Measurements from ENCODE around the gene ADAM23. TPM values are rescaled to one million over a fixed set of nuclear protein-coding genes. Genes with fewer than 3 reads are reported as not detected.

Gene ADAM23
- total and polyA plus RNA-seq, 4 donors: 0.12 to 0.51 (median 0.17) TPM; not detected in 1

GRCh38 chr2:206445948-206446347, 2.6 kb downstream of the ADAM23 start:
- Histone ChIP-seq H3K4me3 (ENCODE audit: low read depth in 1 of 3, low read length in 3 of 3) (no peak overlapping the region), H3K27me3 (ENCODE audit: control insufficient read depth in 4 of 4, insufficient read depth in 4 of 4, low read length in 3 of 4) (peaks cover 0 to 13% (median 4%) of the 10 kb centered on the region in 4 donors)
- 86% methylated on average over 2 of the region's 2 CpGs for WGBS

GRCh38 chr2:206452242-206452641, 8.9 kb downstream of the ADAM23 start:
- 91% methylated on average over 1 of the region's 1 CpG for WGBS
- H3K27ac ChIP-seq (ENCODE audit: low read depth in 1 of 2, low read length in 2 of 2): no peak overlapping the region
- no peaks in the 10 kb centered on the region for H3K4me1 ChIP-seq (ENCODE audit: control insufficient read depth in 4 of 4, insufficient read depth in 4 of 4, low read length in 3 of 4)
- H3K27me3 ChIP-seq (ENCODE audit: control insufficient read depth in 4 of 4, insufficient read depth in 4 of 4, low read length in 3 of 4): no peaks in the 10 kb centered on the region
- DNase-seq (ENCODE audit: low spot score): no peak
- H3K9me3 ChIP-seq (ENCODE audit: control insufficient read depth in 4 of 4, low read length in 3 of 4): no peaks in the 10 kb centered on the region
- H3K9ac ChIP-seq (ENCODE audit: low read depth in 1 of 2, low read length in 2 of 2): no peak overlapping the region
- no peaks in the 10 kb centered on the region for H3K36me3 ChIP-seq (ENCODE audit: control insufficient read depth in 4 of 4, insufficient read depth in 3 of 4, low read depth in 1 of 4, low read length in 3 of 4)
- no peak overlapping the region for H3K4me3 ChIP-seq (ENCODE audit: low read depth in 1 of 3, low read length in 3 of 3)
- TF ChIP-seq REST (IDR thresholded peaks at IDR 0.05): no peak
- no peak for TF ChIP-seq MAX (IDR thresholded peaks at IDR 0.05)
- no peak for TF ChIP-seq RAD21 (IDR thresholded peaks at IDR 0.05)
- no peak for TF ChIP-seq NR2F2 (IDR thresholded peaks at IDR 0.05)
- TF ChIP-seq ATF3 (IDR thresholded peaks at IDR 0.05): no peak
- no peak for TF ChIP-seq HNF4G (IDR thresholded peaks at IDR 0.05)
- TF ChIP-seq FOXA2 (IDR thresholded peaks at IDR 0.05): no peak
- no peak for TF ChIP-seq CTCF (IDR thresholded peaks at IDR 0.05; ENCODE audit: low read depth, low read length, missing input control)

More at GRCh38 chr2:206445948-206446347, 2.6 kb downstream of the ADAM23 start:
- Histone ChIP-seq H3K9ac (ENCODE audit: low read depth in 1 of 2, low read length in 2 of 2) (no peak overlapping the region), H3K36me3 (ENCODE audit: control insufficient read depth in 4 of 4, insufficient read depth in 3 of 4, low read depth in 1 of 4, low read length in 3 of 4) (no peaks in the 10 kb centered on the region), H3K27ac (ENCODE audit: low read depth in 1 of 2, low read length in 2 of 2) (no peak overlapping the region), H3K9me3 (ENCODE audit: control insufficient read depth in 4 of 4, low read length in 3 of 4) (no peaks in the 10 kb centered on the region), H3K4me1 (ENCODE audit: control insufficient read depth in 4 of 4, insufficient read depth in 4 of 4, low read length in 3 of 4) (peaks cover 8 to 17% (median 14%) of the 10 kb centered on the region in 4 donors)
- no peak for TF ChIP-seq NR2F2 (IDR thresholded peaks at IDR 0.05)
- no peak for DNase-seq (ENCODE audit: low spot score)

- WGBS: 63% methylated on average over 3 of the region's 3 CpGs
- Histone ChIP-seq H3K9ac (ENCODE audit: low read depth in 1 of 2, low read length in 2 of 2) (no peak overlapping the region), H3K4me1 (ENCODE audit: control insufficient read depth in 4 of 4, insufficient read depth in 4 of 4, low read length in 3 of 4) (no peaks in the 10 kb centered on the region), H3K9me3 (ENCODE audit: control insufficient read depth in 4 of 4, low read length in 3 of 4) (no peaks in the 10 kb centered on the region), H3K36me3 (ENCODE audit: control insufficient read depth in 4 of 4, insufficient read depth in 3 of 4, low read depth in 1 of 4, low read length in 3 of 4) (no peaks in the 10 kb centered on the region), H3K4me3 (ENCODE audit: low read depth in 1 of 3, low read length in 3 of 3) (no peak overlapping the region), H3K27me3 (ENCODE audit: control insufficient read depth in 4 of 4, insufficient read depth in 4 of 4, low read length in 3 of 4) (no peaks in the 10 kb centered on the region), H3K27ac (ENCODE audit: low read depth in 1 of 2, low read length in 2 of 2) (no peak overlapping the region)
- no peak for TF ChIP-seq HNF4A (conservative IDR thresholded peaks at IDR 0.05)
- no peak for TF ChIP-seq ATF3 (IDR thresholded peaks at IDR 0.05)
- TF ChIP-seq SP1 (IDR thresholded peaks at IDR 0.05): no peak
- DNase-seq (ENCODE audit: low spot score): no peak
Observed at GRCh38 chr2:206452750-206453149, 9.4 kb downstream of the ADAM23 start.

Data from liver (tissue), 9 donors.